HCT116 (cell line): ENCODE data around the gene INTS12. TPM values are rescaled to one million over a fixed set of nuclear protein-coding genes. Genes with fewer than 3 reads are reported as not detected.

ENCODE experiments used
- total RNA-seq: library from RNA; stranded (reverse); gene quantifications from one replicate; pipeline ENCODE4 v1.2.1, GENCODE V29; 2021; ENCODE audit not compliant: unreplicated experiment

Gene INTS12
- total RNA-seq, 1 experiment from 2014 or later = 18.5 TPM

Other genes starting within 250 kb of the INTS12 start
- 98.5 TPM for gene PPA2, start 234.6 kb downstream of the INTS12 start, total RNA-seq
- not detected for gene ARHGEF38, start 156.1 kb downstream of the INTS12 start, total RNA-seq
- gene GSTCD, start 95 bp upstream of the INTS12 start, total RNA-seq = 22.5 TPM
- gene NPNT, start 186.8 kb upstream of the INTS12 start, total RNA-seq = 15.8 TPM